ENCODE results near the gene RNF167.

Gene RNF167

GRCh38 chr17:4955091-4955490, 15.0 kb downstream of the RNF167 start:
- no peak for DNase-seq (ENCODE audit: low read depth in 2 of 2)
- H3K4me3 ChIP-seq (replicated peaks in 1 of 2; ENCODE audit: low read depth in 2 of 2, low read length in 2 of 2) = no peak overlapping the region
- TF ChIP-seq CTCF (IDR thresholded peaks at IDR 0.05; ENCODE audit: low read depth, low read length) = no peak

GRCh38 chr17:4956493-4957061, 16.5 kb downstream of the RNF167 start:
- no peak overlapping the region for H3K4me3 ChIP-seq (replicated peaks in 1 of 2; ENCODE audit: low read depth in 2 of 2, low read length in 2 of 2)
- DNase-seq (ENCODE audit: low read depth in 2 of 2) = no peak
- peak; percentile 22 for TF ChIP-seq CTCF (IDR thresholded peaks at IDR 0.05; ENCODE audit: low read depth, low read length)

DNA sequence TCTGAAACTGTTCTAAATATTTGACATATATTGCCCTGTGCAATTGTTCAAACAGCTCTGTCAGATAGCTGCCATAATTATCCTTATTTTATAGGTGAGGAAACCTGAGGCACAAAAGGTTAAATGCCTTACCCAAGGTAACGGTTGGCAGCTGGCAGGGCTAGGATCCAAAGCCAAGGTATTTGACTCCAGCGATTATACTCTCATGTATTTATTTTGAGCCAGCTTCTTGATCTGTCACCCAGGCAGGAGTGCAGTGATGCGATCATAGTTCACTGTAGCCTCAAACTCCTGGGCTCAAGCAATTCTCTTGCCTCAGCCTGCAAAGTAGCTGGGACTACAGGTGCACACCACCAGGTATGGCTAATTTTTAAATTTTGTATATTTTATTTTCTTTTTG, 18.0 kb downstream of the RNF167 start:
- H3K4me3 ChIP-seq (replicated peaks in 1 of 2; ENCODE audit: low read depth in 2 of 2, low read length in 2 of 2) = no peak overlapping the region
- no peak for TF ChIP-seq CTCF (IDR thresholded peaks at IDR 0.05; ENCODE audit: low read depth, low read length)
- DNase-seq (ENCODE audit: low read depth in 2 of 2) = no peak

DNA sequence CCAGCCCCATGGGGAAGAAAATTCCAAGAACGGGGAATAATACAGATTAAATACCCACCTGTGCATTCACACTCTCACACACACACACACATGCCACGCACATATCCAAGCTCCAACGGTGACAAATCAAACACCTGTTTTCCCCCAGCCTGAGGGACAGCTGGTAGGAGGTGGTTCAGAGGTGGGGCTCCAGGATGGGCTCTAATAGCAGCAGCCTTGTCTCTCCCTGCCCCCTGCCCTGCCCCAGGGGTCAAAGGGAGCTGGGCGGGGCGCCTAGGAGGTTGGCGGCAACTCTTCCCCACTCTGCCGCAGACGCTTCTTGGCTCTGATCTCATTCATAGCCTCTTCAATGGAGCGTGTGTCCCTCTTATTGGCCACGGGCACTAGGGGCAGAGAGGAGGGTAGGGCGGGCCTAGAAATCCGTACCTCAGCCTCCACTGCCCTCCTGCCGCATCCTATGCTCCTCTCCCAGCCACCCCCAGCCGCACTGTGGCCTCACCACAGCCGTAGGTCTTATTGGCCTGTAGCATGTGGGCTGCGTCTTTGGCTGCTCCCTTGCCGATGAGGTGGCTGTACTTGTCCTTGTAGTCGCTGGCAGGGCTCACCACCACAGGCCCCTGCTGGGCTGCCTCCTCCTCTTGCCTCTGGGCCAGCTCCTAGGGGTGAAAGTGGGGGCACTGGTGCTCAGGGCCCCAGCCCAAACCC, 19.3 kb downstream of the RNF167 start:
- no peak for TF ChIP-seq CTCF (IDR thresholded peaks at IDR 0.05; ENCODE audit: low read depth, low read length)
- no peak for DNase-seq (ENCODE audit: low read depth in 2 of 2)
- H3K4me3 ChIP-seq (replicated peaks in 1 of 2; ENCODE audit: low read depth in 2 of 2, low read length in 2 of 2) = no peak overlapping the region

- no peak for TF ChIP-seq CTCF (IDR thresholded peaks at IDR 0.05; ENCODE audit: low read depth, low read length)
- H3K4me3 ChIP-seq (replicated peaks in 1 of 2; ENCODE audit: low read depth in 2 of 2, low read length in 2 of 2) = no peak overlapping the region
- DNase-seq (ENCODE audit: low read depth in 2 of 2) = no peak
These were observed 20.3 kb downstream of the RNF167 start for GRCh38 chr17:4960279-4960922.

GRCh38 chr17:4965311-4965986, 25.4 kb downstream of the RNF167 start:
- no peak for DNase-seq (ENCODE audit: low read depth in 2 of 2)
- no peak overlapping the region for H3K4me3 ChIP-seq (replicated peaks in 1 of 2; ENCODE audit: low read depth in 2 of 2, low read length in 2 of 2)
- TF ChIP-seq CTCF (IDR thresholded peaks at IDR 0.05; ENCODE audit: low read depth, low read length) = no peak
